HEK293 (cell line): Measurements from ENCODE around the gene RHOV.

Source experiments
- BCL11B ChIP-seq: fragments of 450-650 bp; formaldehyde crosslinking; IDR thresholded peaks from 2 replicates; pipeline ENCODE4 v1.5.1; 2016; ENCODE audit warnings: low read depth, missing biosample characterization, missing genetic modification characterization
- HOXA7 ChIP-seq: sonication (generic); formaldehyde crosslinking; IDR thresholded peaks from 2 replicates; pipeline ENCODE4 v1.8.1; 2022; ENCODE audit warnings: missing genetic modification reagents, borderline replicate concordance
- KLF16 ChIP-seq: fragments of 450-650 bp; formaldehyde crosslinking; IDR thresholded peaks from 2 replicates; pipeline ENCODE4 v1.5.1; 2017; ENCODE audit warnings: missing biosample characterization, missing genetic modification characterization
- ZBTB8A ChIP-seq: fragments of 450-650 bp; formaldehyde crosslinking; IDR thresholded peaks from 2 replicates; pipeline ENCODE4 v1.5.1; 2016; ENCODE audit warnings: missing biosample characterization, missing genetic modification characterization
- ZNF146 ChIP-seq: fragments of 450-650 bp; formaldehyde crosslinking; IDR thresholded peaks from 2 replicates; pipeline ENCODE4 v1.5.1; 2016; ENCODE audit warnings: missing biosample characterization, missing genetic modification characterization
- ZNF239 ChIP-seq: fragments of 450-650 bp; formaldehyde crosslinking; IDR thresholded peaks from 2 replicates; pipeline ENCODE4 v1.5.1; 2016; ENCODE audit warnings: missing biosample characterization, missing genetic modification characterization
- ZNF274 ChIP-seq, 2 experiments: fragments of 200-500 bp in 1 of 2; fragments of 450-650 bp in 1 of 2; sonication (Bioruptor generic) in 1 of 2; formaldehyde crosslinking in 1 of 2; IDR thresholded peaks; 2 replicates each; pipeline versions ENCODE4 v1.5.1 to v1.6.1; 2014 to 2016; ENCODE audit warnings: borderline replicate concordance in 1 of 2, inconsistent platforms in 1 of 2, low read length in 1 of 2, missing biosample characterization in 1 of 2, missing genetic modification characterization in 1 of 2
- ZNF391 ChIP-seq: fragments of 450-650 bp; formaldehyde crosslinking; IDR thresholded peaks from 2 replicates; pipeline ENCODE4 v1.5.1; 2016; ENCODE audit warnings: low read depth, missing biosample characterization, missing genetic modification characterization, borderline replicate concordance
- ZNF561 ChIP-seq: fragments of 450-650 bp; IDR thresholded peaks from 2 replicates; pipeline ENCODE4 v1.5.1; 2018; ENCODE audit warnings: missing biosample characterization, missing genetic modification characterization, borderline replicate concordance
- ZNF677 ChIP-seq: fragments of 450-650 bp; IDR thresholded peaks from 2 replicates; pipeline ENCODE4 v1.5.0; 2018; ENCODE audit warnings: missing biosample characterization, mild to moderate bottlenecking, missing genetic modification characterization, moderate library complexity
- ZNF776 ChIP-seq: fragments of 450-650 bp; formaldehyde crosslinking; IDR thresholded peaks from 2 replicates; pipeline ENCODE4 v1.5.0; 2017; ENCODE audit warnings: missing biosample characterization, missing genetic modification characterization, borderline replicate concordance
- TF ChIP-seq, protein P1 (sequence below): fragments of 450-650 bp; formaldehyde crosslinking; IDR thresholded peaks from 2 replicates; pipeline ENCODE4 v1.5.1; 2016; ENCODE audit warnings: missing biosample characterization, missing genetic modification characterization
- TF ChIP-seq, protein P2 (sequence below): fragments of 450-650 bp; formaldehyde crosslinking; IDR thresholded peaks from 2 replicates; pipeline ENCODE4 v1.5.1; 2016; ENCODE audit warnings: missing biosample characterization, missing genetic modification characterization
- TF ChIP-seq, protein P3 (sequence below): fragments of 450-650 bp; formaldehyde crosslinking; IDR thresholded peaks from 2 replicates; pipeline ENCODE4 v1.5.1; 2016; ENCODE audit warnings: missing biosample characterization, missing genetic modification characterization

DNA sequence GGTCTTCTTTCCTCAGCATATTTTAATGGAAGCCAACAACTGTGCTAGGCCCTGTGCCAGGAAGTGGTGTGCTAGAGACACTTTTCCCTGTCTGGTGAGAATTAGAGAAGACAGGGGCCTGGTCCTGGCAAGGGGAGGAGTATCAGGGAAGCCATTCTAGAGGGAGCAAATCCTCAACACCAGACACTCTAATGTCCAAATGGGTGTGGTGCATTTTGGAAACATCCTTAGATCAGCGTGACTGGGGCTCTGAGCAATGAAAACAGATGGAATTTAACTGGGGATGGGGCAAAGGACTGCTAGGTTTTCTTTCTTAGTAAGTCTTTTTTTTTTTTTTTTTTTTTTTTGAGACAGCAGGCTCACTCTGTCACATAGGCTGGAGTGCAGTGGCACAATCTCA is 12.6 kb upstream of the RHOV start:
- TF ChIP-seq, protein P1, sequence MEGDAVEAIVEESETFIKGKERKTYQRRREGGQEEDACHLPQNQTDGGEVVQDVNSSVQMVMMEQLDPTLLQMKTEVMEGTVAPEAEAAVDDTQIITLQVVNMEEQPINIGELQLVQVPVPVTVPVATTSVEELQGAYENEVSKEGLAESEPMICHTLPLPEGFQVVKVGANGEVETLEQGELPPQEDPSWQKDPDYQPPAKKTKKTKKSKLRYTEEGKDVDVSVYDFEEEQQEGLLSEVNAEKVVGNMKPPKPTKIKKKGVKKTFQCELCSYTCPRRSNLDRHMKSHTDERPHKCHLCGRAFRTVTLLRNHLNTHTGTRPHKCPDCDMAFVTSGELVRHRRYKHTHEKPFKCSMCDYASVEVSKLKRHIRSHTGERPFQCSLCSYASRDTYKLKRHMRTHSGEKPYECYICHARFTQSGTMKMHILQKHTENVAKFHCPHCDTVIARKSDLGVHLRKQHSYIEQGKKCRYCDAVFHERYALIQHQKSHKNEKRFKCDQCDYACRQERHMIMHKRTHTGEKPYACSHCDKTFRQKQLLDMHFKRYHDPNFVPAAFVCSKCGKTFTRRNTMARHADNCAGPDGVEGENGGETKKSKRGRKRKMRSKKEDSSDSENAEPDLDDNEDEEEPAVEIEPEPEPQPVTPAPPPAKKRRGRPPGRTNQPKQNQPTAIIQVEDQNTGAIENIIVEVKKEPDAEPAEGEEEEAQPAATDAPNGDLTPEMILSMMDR (tag by site-specific recombination) = no peak
- TF ChIP-seq ZNF391 (tag by site-specific recombination) (no peak), BCL11B (no peak), KLF16 (tag by site-specific recombination) (no peak), ZNF561 (no peak), ZBTB8A (no peak), ZNF146 (tag by site-specific recombination) (no peak), ZNF274 (IDR thresholded peaks at IDR 0.05; ENCODE audit: low read length) (no peak), ZNF274 (tag by site-specific recombination; IDR thresholded peaks at IDR 0.05; ENCODE audit: borderline replicate concordance) (no peak), ZNF677 (no peak), HOXA7 (CRISPR knock-in tag) (no peak), ZNF776 (tag by site-specific recombination) (no peak), ZNF239 (no peak)
- TF ChIP-seq, protein P2, sequence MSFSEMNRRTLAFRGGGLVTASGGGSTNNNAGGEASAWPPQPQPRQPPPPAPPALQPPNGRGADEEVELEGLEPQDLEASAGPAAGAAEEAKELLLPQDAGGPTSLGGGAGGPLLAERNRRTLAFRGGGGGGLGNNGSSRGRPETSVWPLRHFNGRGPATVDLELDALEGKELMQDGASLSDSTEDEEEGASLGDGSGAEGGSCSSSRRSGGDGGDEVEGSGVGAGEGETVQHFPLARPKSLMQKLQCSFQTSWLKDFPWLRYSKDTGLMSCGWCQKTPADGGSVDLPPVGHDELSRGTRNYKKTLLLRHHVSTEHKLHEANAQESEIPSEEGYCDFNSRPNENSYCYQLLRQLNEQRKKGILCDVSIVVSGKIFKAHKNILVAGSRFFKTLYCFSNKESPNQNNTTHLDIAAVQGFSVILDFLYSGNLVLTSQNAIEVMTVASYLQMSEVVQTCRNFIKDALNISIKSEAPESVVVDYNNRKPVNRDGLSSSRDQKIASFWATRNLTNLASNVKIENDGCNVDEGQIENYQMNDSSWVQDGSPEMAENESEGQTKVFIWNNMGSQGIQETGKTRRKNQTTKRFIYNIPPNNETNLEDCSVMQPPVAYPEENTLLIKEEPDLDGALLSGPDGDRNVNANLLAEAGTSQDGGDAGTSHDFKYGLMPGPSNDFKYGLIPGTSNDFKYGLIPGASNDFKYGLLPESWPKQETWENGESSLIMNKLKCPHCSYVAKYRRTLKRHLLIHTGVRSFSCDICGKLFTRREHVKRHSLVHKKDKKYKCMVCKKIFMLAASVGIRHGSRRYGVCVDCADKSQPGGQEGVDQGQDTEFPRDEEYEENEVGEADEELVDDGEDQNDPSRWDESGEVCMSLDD (tag by site-specific recombination) = no peak
- TF ChIP-seq, protein P3, sequence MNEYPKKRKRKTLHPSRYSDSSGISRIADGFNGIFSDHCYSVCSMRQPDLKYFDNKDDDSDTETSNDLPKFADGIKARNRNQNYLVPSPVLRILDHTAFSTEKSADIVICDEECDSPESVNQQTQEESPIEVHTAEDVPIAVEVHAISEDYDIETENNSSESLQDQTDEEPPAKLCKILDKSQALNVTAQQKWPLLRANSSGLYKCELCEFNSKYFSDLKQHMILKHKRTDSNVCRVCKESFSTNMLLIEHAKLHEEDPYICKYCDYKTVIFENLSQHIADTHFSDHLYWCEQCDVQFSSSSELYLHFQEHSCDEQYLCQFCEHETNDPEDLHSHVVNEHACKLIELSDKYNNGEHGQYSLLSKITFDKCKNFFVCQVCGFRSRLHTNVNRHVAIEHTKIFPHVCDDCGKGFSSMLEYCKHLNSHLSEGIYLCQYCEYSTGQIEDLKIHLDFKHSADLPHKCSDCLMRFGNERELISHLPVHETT = no peak
